ENCODE results near the gene XRN2.

The XRN2 gene

DNA sequence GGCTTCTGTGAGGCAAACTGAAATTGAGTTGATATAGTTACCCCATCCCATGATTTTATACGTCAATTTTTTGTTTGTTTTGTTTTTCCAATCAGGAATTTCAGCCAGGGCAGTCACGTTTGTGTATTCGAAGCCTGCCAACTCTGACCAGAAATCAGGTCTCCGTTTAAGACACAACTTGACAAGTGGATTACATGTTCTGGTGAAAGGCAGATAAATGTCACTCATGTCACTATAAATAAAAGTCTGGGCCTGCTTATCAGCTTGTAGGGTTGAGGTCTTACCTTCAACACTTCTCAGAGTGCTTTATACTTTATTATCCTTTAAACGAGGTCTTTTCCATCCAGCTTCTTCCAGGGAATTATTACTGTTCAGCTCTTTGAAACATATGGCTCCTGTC, 8.4 kb upstream of the XRN2 start:
- DNase-seq (ENCODE audit: low spot score) = no peak

DNA sequence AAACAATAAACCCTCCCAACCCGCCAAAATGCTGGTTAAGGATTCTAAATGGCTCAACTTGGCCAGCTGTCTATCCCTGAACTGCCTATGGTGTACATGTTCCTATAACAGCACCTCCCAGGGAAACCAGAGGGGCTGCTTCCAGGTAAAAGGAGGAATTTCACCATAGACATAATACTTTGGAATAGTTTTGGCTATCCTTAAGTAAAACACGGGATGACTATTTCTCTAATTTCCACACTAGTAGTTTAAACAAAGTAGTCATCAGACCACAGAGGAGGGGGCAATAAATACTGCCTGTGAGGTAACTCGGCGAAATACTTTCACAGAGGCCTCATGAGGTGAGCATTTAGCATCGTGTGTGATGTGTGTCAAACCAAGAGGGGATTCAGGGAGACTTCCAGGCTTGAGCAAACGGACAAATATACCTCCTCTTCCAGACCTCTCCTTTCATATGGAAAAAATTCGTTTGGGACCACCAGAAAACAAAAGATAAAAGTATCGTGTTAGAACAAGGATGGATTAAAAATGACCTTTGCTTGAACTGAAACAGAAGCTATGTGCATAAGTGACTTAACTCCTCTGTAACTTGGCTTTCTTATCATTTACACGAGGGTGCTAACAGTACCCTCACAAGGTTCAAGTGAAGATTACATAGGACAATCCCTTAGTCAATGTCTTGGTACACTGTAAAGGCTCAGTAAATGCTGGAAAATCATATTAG, 1.0 kb upstream of the XRN2 start:
- no peak for DNase-seq (ENCODE audit: low spot score)

DNA sequence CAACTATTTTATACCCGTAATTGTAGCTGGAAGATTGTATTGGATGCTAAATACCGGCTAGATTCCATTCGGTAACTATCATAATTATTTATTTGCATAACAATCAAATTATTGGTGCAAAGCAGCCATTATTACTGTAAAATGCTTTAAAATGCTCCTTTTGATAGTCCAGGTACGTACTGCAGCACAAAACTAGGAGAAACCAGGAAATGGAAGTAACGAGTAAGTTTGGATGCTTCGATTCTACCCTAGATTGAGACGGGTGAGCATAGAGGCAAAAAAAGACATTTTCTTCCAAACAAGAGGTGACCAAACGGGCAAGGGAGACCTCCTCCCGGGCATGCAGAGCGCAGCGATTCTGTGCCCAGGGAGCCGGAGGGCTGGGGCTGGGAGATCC, 469 bp upstream of the XRN2 start:
- no peak for DNase-seq (ENCODE audit: low spot score)

DNA sequence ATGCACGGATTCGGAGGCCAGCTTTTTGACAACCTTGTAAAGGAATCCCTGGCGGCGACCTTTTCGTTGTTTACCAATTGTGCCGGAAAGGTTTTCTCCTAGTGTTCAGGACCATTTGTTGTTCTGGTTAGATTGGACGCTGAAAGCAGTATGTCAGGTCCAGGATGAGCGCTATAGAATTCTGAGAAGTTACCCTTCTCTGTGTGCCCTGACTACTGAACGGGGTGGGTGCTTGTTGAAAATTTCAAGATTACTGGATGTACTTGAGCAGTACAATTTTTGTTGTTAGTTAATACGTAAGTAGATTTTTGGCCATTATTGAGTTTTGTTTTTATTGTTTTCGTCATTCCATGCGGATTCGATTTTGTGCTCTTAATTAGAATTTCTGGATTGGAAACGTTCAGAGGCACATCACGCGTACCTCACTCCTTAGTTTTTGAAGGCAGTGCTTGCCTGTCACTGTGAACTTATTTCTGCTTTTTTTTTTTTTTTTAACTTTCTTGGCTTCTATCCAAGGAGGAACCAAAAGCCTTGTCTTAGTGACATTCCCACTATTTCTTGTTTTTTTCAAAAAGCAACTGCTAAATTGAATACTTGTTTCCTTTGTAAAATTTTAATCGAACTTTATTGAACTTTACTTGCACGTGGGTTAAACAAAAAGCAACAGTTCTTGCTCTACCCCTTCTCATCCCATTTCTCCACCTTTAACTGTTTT, 898 bp downstream of the XRN2 start:
- DNase-seq (ENCODE audit: low spot score) = no peak

DNA sequence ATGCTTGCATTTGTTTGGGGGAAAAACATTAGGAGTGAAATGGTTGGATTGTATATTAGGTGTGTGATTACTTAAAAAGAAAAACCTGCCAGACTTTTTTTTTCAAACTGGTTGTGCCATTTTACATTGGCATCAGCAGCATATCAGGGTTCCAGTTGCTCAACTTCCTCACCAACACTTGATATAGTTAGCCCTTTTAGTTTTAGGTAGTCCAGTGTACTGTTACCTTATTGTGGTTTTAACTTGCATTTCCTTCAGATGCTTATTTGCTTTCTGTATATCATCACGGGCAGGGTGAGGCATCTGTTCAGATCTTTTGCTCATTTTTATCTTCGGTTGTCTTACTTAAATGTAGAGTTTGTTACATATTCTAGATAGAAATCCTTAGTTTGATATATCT, 5.2 kb downstream of the XRN2 start:
- no peak for DNase-seq (ENCODE audit: low spot score)

DNA sequence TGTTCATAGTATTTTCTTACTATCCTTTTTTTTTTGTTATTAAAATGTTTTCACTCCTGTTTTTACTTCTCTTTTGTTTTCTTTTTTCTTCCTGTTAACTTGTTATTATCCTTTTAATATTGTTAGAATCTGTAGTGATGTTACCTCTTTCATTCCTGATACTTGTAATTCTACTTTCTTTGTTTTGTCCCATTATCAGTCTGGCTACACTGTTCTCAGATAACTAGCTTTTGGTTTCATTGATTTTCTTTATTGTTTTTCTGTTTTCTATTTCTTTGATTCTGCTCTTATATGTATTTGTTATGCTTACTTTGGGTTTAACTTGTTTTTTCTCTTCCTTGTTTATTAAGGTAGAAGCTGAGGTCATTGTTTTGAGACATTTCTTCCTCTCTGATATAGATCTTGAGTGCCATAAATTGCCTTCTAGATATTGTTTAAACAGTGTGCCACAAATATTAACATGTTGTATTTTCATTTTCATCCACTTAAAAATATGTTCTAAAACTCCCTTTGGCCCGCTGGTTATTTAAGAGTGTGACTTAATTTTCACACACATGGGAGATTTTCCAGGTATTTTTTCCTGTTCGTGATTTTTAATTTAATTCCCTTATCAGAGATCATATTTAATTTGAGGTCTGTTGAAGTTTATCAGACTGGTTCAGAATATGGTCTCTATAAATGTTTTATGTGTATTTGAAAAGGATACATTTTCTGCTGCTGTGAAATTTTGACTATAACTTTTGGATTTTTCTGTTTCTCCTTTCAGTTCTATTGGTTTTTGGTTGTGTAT, 6.7 kb downstream of the XRN2 start:
- DNase-seq (ENCODE audit: low spot score) = no peak

DNA sequence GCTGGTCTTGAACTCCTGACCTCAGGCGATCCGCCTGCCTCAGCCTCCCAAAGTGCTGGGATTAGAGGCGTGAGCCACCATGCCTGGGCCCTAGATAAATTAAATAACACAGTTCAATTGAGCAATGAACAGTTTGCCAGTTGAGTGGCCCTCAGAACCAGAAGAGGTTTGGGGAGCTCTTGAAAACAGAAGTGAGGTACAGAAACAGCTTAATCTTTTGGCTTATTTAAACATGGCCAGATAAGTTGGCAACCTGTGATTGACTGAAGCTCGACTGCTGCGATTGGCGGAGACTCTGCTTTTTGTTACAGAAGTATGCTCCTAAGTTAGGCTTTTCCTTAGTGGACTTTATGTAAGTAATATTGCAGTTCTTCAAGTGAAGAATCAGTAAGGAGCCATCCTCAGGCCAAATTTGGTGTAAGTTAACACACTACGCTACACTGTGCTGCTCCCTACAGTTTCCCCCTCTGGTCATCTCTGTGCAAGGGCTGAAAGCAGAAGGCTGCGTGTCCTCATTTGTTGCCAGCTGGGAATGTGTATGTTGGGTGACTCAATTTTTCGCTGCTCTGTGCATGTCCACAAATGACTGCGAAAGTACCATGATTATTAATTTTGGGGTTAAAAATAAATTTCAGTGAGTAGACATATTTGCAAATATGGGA, 9.8 kb downstream of the XRN2 start:
- no peak for DNase-seq (ENCODE audit: low spot score)

DNA sequence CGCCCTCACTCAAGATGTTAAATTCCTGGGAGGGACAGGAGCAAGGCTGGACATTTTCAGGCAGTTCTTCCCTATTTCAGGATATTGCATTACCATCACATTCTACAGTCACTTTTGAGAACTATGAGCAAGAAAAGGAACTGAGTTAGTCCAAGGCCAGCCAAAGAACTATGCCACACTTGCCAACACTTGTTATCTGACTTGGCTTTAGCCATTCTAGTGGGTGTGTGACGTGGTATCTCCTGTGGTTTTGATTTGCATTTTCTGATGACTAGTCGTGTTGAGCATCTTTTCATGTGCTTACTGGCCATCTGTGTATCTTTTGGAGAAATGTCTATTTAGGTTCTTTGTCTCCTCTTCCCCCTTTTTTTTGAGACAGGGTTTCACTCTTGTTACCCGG, 12.0 kb downstream of the XRN2 start:
- DNase-seq (ENCODE audit: low spot score) = no peak

DNA sequence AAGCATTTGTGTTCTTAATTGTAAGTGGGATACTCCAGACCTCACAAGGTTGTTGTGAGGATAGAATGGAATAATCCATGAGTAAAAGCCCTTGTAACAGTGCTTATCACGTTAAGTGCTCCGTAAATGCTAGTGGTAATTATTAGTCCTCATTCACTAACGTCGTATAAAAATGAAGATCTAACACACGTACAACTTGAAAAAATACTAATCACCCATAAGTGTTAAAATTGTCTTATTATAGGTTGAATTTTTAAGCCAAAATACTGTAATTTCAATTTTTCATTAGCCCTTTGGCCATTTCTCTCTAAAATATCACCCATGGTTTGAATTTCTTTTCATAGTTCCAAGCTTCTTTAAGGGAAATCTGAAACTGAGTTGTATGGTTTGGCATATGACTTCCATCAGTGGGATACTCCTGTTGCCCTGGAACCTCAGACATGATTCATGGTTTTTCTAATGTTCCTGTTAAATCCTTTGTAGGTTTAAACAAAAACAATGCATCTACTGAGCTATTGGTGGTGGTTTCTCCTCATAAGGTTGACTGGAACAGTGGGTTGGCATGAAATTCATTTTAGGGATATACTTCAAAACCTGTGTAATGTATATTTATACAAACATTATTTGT, 19.1 kb downstream of the XRN2 start:
- no peak for DNase-seq (ENCODE audit: low spot score)

DNA sequence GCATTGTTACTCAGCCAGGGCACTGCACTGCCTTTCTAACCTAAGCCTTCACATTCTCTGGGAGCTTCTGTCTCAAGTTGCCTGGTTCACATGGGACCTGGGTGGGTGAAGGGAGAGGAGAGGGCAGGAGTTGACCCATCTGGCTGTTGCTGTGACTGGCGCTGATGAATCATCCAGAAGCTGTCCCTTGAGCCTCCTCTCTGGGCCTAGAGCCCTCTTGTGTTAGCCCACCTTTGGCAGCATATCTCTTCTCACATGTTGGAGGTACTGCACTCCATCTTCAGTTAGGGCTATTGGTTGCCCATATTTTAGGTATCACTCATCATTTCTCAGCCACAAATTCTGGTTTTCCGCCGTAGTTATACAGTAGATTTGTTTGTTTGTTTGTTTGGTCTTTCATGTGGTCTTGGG, 19.8 kb downstream of the XRN2 start:
- no peak for DNase-seq (ENCODE audit: low spot score)

DNA sequence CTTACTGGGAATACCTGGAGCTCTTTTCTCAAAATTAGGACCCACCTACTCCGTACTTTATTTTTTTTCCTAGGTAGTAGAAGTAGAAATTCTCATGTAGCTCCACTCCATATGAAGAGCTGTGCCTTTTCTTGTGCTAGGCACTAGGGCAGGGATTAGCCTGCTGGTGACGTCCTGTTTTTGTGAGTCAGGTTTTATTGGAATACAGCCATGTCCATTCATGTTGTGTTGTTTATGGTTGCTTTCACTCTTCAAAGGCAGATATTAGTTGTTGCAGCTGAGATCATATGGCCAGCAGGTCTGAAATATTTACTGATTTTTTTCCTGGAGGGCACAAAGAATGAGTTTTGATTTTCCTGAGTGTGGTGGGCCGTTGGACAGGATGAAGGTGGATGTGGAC, 20.5 kb downstream of the XRN2 start:
- no peak for DNase-seq (ENCODE audit: low spot score)

DNA sequence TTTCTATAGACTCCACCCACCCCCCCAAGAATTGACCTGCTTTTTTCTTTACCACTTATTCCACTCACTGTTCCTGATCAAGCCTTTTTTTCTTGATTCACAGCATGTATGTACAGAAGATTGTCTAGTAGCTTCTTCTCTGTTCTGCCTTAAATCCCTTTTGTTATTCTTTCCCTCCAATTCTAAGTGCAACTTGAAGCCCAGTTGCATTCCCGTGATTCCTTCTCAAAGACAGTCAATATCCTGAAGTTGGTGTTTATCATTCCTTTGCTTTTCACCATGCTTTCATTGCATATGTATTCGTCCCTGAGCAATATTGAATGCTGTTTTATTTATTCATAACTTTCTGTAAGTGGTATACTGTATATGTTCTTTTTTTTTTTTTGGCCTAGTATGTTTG, 21.0 kb downstream of the XRN2 start:
- DNase-seq (ENCODE audit: low spot score) = no peak

DNA sequence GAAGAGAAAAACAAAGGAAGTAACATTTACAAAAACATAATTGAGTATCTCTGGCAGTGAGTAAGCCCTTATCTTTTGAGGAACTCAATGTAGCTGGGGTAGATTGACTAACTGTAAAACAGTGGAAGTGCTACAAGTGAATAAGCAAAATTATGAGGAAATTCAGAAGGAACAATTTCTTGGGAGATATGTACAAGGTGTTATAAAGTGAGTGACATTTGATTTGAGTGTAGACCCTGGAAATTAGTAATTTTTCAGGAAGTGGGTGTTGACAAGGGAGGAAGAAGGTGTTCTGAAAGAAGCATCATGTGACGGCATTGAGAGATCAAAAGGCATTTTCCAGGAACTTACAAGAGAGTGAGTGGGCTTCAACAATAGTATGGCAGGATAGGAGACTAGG, 22.2 kb downstream of the XRN2 start:
- DNase-seq (ENCODE audit: low spot score) = no peak

DNA sequence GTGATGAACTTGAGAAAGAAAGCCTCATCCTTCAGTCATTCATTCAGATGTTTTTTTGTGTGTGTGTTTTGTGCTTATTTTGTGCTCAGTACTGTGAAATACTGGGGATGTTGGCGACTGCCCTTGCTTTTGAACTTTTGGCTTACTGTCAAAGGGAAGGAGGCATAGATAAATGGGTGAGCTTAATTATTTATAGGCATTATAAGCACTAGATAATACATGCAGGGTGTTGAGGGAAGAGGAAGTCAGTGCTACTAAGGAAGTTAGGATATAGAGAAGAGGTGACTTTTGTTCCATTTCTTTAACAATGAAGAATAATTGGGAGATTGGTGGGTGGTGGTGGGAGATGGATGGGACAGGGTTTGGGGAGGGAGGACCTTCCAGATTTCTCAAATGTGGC, 23.6 kb downstream of the XRN2 start:
- no peak for DNase-seq (ENCODE audit: low spot score)

DNA sequence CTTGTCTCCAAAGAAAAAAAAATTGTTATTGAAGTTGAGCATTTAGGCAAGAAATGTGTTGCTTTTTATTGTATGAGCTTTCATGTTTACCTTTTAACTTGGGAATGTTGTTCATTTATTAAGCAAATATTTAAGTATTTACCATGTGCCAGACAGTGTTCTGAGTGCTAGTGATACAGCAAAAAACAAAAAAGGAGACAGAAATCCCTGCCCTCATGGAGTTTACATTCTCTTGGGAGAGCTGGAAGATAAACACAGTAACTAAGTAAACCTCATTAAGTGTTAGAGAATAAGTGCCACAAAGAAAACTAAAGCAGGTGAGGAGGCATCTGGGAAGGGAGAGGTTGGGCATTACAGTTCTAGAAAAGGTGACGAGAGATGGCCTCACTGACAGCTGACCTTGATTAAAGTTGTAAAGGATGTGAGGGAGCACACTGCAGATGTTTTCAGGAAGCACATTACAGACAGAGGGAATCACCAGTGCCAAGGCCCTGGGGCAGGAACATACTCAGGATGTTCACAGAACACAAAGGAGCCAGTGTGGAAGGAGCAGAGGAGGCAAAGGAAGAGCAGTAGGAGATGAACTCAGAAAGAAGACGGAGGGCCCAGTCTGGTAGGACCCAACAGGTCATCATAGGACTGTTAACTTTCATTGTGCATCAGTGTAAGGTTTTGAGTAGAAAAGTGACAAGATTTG, 33.5 kb downstream of the XRN2 start:
- no peak for DNase-seq (ENCODE audit: low spot score)

DNA sequence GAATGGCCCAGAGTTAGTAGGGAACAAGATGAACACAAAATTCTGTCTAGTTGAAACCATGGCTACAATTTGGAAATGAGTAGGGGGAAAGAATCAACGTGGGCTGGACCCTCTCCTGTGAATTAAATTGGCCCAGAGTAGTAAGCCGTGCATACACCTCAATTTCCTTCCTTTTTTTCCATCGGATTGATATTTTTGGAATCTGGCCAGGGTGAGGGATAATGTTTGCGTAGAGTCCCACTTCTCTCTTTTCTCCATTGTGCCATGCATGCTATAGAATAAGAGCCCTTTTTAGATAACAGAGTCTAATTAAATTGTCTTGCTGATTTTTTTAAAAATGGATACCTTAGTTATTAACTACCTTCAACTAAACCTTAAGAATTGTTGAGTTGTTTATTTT, 35.2 kb downstream of the XRN2 start:
- no peak for DNase-seq (ENCODE audit: low spot score)

DNA sequence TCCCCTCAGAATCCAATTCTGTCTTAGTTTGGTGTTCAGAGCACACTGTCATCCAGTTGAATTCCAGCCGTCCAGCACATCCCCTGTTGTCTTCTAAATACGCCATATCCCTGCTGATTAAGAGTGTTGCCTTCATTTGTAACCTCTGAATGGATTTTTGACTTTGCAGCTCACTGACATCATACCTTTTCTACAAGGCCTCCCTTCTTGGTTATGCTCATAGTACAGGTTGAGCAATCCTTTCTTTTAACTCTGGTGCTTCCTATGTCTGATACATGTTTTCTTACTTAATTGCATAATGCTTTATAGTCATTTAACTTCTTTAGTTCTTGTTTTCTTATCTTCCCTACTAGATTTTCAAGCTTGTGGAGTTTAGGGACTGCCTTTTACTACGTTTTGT, 36.4 kb downstream of the XRN2 start:
- no peak for DNase-seq (ENCODE audit: low spot score)

DNA sequence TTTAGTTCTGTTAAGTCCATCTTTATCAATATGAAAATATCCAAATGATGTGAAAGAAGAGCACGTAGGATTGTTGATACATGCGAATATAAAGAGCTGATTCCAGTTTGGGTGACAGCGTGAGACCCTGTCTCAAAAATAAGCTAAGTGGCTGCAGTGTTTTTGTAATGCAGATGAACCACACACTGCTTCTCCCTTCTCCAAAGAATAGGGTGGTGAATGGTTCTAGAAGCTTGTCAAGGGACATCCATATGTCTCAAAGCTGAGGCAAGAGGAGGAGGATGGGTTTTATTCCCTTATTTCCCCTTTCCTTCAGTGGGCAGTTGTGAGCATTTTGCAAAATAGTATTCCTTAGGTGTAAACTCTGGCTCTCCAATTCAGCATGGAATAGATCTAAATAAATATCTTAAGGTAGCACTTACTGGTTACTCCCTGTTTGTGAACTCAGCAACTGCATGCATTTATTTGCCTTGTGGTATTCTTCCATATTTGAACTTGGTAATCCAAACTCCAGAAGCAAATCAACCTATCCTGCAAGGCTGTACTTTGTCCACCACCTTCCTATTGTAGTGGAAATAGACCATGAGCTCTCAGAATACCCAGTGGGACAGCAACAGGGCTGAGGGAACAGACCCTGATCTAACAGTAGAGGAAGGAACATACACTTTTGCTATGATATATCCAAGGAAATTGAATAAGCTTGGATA, 38.0 kb downstream of the XRN2 start:
- no peak for DNase-seq (ENCODE audit: low spot score)

DNA sequence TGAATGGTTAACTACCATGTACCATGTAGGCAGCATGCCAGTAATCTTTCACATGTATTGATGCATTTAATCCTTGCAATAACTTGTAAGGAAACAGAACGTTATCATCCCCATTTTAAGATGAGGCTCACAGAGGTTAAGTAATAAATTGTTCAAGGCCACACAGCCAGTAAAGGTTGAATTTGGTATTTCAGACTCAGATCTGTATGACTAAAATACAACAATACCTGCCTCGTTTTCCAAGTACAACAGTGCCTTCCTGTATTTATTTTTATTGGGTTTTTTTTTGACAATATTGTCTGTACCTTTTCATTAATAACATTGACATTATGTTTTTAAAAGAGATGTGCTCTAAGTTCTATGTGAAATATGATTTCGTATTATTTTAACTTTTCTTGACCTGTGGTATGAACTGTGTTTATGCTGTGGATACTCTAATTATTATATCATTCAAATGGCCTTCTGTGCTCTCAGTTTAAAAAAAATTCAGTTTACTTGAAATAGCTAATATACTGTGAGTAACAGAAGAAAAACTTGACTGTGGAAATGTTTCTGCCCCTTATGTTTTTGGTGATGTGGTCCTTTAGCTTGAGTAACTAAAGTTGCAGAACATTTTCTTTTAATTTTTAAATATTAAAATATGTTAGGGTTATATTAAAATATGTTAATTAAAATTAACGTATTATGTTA, 39.7 kb downstream of the XRN2 start:
- DNase-seq (ENCODE audit: low spot score) = no peak

DNA sequence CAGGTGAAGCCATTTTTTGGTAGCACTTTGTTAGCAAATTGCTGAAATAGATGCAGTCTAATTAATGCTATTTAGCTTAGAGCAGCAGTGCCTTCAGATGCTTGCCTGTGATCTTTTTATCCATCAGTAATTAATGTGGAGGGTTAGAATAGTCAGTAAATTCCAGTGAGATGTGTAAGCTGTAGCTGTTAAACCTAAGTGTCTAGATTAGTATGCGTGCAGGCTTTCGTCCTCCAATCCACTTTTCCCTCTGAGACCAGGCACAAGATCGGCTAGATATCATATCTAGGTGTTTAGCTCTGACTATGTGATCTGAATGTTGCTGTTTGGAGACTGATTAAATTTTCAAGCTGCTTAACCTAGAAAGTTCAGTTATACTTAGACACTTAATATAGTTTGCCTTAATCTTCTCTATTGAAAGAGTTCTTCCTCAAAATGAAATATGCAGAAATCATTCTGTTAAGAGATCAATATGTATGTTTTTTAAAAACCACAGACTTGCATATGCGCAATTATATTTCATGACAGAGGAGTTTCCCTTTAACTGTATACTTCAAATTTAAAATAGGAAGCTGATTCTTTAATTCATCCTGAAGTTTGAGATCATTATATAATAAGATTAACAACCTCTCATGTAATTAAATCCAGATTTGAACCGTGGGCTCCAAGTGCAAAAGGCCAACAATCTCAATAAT, 41.2 kb downstream of the XRN2 start:
- no peak for DNase-seq (ENCODE audit: low spot score)
